Panc1 (cell line): ENCODE data around the gene SLC35F1.

Experiments used
- CTCF ChIP-seq: fragments of 450-650 bp; IDR thresholded peaks from 2 replicates; pipeline ENCODE4 v1.5.1; 2017; ENCODE audit warnings: mild to moderate bottlenecking
- POLR2AphosphoS5 ChIP-seq: IDR thresholded peaks from 2 replicates; pipeline ENCODE4 v1.6.1; 2012; ENCODE audit warnings: mild to moderate bottlenecking, low read depth, low read length, moderate library complexity
- TCF7L2 ChIP-seq: IDR thresholded peaks from 2 replicates; pipeline ENCODE4 v1.6.1; 2011; ENCODE audit warnings: mild to moderate bottlenecking, low read depth, low read length, inconsistent platforms
- TF ChIP-seq, protein P1 (sequence below), 2 experiments: IDR thresholded peaks; 2 replicates each; pipeline ENCODE4 v1.6.1; 2011 to 2012; ENCODE audit warnings: low read depth in 2 of 2, control low read depth in 1 of 2, low read length in 1 of 2, mild to moderate bottlenecking in 1 of 2, moderate library complexity in 1 of 2; ENCODE audit not compliant: insufficient read depth in 1 of 2

- no peak for TF ChIP-seq POLR2AphosphoS5
- TF ChIP-seq, protein P1, sequence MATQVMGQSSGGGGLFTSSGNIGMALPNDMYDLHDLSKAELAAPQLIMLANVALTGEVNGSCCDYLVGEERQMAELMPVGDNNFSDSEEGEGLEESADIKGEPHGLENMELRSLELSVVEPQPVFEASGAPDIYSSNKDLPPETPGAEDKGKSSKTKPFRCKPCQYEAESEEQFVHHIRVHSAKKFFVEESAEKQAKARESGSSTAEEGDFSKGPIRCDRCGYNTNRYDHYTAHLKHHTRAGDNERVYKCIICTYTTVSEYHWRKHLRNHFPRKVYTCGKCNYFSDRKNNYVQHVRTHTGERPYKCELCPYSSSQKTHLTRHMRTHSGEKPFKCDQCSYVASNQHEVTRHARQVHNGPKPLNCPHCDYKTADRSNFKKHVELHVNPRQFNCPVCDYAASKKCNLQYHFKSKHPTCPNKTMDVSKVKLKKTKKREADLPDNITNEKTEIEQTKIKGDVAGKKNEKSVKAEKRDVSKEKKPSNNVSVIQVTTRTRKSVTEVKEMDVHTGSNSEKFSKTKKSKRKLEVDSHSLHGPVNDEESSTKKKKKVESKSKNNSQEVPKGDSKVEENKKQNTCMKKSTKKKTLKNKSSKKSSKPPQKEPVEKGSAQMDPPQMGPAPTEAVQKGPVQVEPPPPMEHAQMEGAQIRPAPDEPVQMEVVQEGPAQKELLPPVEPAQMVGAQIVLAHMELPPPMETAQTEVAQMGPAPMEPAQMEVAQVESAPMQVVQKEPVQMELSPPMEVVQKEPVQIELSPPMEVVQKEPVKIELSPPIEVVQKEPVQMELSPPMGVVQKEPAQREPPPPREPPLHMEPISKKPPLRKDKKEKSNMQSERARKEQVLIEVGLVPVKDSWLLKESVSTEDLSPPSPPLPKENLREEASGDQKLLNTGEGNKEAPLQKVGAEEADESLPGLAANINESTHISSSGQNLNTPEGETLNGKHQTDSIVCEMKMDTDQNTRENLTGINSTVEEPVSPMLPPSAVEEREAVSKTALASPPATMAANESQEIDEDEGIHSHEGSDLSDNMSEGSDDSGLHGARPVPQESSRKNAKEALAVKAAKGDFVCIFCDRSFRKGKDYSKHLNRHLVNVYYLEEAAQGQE (IDR thresholded peaks at IDR 0.05; ENCODE audit: insufficient read depth in 1 of 2, low read depth in 2 of 2, low read length in 1 of 2): no peak
- no peak for TF ChIP-seq CTCF
- TF ChIP-seq TCF7L2: no peak
These were observed 40.5 kb upstream of the SLC35F1 start for GRCh38 chr6:117866561-117866960.
